CD4-positive, alpha-beta T cell treated with Interleukin-15 for 4 hours (primary cell): Measurements from ENCODE around the gene DYDC2.

ENCODE experiments used
- DNase-seq: peaks from one replicate; pipeline ENCODE4 v3.0.0-alpha.2; 2020; ENCODE audit warnings: low spot score

The DYDC2 gene

DNA sequence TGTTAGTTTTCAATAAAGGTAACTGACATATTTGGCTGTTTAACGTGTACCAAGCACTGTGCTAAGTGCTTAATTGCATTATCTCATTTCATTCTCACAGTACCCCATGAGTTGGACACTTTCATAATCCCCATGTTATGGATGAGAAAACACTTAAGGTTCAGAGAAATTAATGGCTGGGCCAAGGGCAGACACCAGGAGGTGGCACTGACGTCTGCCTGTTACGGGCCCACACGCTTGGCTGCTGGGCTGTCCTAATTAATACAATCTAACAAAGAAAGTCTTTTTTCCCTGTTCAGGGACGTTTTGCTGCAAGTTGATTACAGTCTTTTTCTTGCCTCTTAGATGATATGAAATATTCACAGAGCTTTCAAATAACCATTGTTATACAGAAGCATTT, 16.1 kb downstream of the DYDC2 start:
- no peak for DNase-seq

DNA sequence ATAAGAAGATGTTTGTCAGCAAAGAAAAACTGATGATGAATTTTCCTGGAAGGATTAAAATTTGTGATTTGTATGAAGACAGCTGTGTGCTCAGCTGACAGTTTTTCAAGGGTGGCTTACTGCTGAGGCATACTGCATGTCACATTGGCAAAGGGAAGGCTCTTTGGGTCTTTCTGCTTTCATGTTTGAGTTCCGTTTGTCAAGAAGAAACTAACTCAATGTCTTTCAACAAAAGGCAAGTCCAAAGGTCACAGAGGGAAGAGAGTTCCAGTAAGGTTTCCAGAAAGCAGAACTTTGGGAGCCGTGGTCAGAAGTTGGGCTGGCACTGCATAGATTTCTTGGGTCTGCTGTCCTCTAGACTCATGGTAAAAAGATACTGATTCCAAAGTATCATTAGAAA, 16.9 kb downstream of the DYDC2 start:
- DNase-seq: no peak

DNA sequence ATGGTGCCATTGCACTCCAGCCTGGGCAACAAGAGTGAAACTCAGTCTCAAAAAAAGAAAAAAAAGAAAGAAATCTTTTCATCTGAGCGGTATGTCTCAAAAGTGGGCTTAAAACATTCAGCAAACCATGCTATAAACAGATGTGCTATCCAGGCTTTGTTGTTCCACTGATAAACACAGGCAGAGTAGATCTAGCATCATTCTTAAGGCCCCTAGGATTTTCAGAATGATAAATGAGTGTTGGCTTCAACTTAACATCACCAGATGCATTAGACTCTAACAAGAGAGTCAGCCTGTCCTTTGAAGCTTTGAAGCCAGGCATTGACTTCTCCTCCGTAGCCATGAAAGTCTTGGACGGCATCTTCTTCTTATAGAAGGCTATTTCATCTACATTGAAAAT, 23.1 kb downstream of the DYDC2 start:
- no peak for DNase-seq

GRCh38 chr10:80380185-80380584, 23.6 kb downstream of the DYDC2 start:
- DNase-seq: no peak

DNA sequence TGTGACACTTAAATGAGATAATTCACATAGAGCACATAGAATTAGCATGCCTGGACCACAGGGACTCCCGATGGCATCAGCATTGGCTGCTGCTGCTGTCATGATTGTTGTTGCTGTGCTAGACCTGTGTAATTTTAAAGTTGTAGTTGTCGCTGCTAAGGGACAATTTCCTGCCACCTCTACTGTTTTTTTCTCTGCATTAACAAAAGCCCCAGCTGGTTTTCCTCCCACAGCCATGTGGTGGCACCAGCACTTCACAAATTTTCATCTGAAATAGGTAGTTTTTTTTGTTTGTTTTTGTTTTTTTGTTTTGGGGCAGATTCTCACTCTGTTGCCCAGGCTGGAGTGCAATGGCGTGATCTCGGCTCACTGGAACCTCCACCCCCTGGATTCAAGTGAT, 26.4 kb downstream of the DYDC2 start:
- DNase-seq: peak; percentile 44

DNA sequence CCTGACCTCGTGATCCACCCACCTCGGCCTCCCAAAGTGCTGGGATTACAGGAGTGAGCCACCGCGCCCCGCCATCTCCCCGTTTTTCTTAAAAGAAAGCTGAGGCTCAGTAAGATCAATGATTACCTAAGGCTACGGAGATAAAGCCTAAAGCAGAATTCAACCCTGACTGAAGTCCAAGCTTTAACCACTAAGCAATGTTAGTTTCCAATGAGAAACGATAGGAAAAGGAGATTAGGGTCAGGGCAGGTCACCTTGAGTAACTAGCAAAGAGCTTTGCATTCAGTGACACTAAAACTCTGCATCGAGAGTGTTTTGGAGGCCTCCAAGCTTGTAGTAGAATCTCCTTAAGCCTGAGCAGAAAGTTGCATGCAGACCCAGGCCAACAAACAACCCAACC, 34.2 kb downstream of the DYDC2 start:
- DNase-seq: no peak

- DNase-seq: no peak
Measured at GRCh38 chr10:80392250-80392649, 35.7 kb downstream of the DYDC2 start.

DNA sequence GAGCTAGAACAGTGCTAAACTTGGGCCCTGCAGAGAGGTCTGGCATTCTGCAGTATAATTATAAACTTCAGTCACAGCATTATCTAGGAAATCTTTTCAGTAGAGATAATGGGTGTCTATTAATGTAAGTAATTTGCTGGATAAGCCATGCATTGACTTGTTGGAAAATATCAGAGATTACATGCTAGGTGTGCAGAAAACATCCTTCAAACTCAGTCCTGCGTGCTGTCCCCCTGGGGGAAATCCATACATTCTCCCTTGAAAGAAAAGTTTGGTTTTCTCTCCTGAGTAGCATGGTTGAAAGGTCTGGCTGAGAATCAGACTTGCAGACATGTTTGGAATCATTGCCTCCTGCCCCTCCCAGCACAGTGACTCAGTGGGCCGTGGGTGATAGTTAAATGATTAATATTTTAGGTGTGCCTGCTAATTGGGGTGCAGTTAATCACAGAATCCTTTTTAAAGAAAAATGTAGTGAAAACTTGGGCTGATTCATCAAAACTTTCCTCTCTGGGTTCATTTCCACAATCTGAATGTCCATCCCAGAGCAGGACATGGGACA, 37.9 kb downstream of the DYDC2 start:
- DNase-seq: no peak

- DNase-seq: no peak
Measured at GRCh38 chr10:80397014-80397413, 40.4 kb downstream of the DYDC2 start.

- DNase-seq: no peak
Measured at GRCh38 chr10:80400136-80400804, 43.7 kb downstream of the DYDC2 start.

DNA sequence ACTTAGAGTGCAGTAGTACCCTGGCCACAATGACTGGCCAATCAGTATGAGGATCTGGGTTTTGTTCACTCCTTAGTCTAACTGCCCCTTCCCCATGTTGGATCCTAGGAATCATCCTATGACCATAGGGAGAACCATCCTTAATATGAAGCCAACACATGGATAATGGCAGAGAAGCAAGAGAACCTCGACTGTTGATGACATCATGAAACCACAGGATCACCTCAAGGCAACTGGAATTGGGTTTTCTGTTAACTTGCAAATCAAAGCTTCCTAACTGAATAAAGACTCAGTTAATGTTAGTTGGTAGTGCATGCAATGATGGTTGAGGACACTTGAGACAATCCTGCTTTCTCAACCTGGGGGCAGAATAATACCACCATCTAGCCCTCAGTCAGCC, 48.5 kb downstream of the DYDC2 start:
- no peak for DNase-seq

DNA sequence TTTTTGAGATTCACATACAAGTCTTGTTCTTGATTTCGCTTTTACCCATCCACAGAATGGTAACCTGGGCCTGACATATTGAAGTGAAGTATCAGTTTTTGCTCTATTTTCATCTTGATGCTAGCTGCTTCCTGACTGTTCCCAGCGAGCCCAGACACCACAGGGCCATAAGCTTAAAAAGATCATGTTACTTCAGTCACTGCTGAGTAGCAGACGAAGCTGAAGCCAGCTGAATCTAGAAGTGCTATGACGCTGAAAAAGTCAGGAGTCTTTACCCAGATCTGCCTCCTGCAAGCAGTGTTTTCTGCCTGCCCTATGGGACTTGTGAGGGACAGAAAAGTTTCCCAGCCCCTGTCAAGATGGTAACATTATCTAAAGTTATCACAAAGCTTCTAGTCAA, 49.0 kb downstream of the DYDC2 start:
- DNase-seq: no peak

DNA sequence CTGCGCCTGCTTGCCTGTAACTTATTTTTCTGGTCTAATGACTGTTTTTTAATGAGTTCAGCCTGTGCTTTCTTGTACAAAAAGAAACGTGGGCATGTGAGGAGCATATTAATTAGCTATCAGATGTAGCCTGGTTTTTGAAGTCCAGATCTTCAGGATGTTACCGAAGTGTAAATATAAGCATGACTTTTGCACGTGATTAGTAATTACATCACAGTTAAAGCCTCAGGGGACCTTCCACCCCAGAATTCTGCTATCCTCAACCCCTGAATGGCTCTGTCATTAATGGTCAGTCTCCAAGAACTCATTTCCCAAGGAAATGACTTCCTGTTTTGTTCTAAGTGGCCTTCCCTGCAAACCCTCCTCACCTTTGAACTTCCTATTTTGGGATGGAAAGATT, 49.6 kb downstream of the DYDC2 start:
- DNase-seq: no peak

DNA sequence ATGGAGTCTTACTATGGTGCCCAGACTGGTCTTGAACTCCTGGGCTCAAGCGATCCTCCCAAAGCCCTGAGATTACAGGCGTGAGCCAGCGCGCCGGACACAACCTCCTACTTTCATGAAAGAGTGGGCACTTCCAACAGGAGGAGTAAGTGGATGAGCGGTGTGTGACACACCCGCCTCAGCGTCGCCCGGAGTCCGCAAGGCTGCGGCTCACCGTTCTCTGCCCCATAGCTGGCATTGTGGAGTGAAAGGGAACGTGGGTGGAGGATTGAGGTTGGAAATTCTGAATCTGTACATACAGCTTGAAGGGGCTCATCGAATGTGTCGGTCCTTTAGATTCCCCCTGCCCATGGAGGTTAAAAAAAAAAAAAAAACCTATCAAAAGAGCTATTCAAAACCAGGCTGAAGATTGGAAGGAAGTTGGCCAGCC, 51.2 kb downstream of the DYDC2 start:
- DNase-seq: no peak

GRCh38 chr10:80408242-80409101, 51.9 kb downstream of the DYDC2 start, which contains the start of gene PRXL2A:
PRXL2A (plus strand) TSS chr10:80408551; CDS start chr10:80420468, 11,917 bp downstream.
- DNase-seq: peak; percentile 64

- DNase-seq: no peak
Measured at GRCh38 chr10:80409121-80409520, 52.5 kb downstream of the DYDC2 start.

- no peak for DNase-seq
Measured at GRCh38 chr10:80410122-80410521, 53.5 kb downstream of the DYDC2 start.

- no peak for DNase-seq
Measured at GRCh38 chr10:80410578-80411145, 54.1 kb downstream of the DYDC2 start.

GRCh38 chr10:80411267-80411668, 54.7 kb downstream of the DYDC2 start:
- no peak for DNase-seq

DNA sequence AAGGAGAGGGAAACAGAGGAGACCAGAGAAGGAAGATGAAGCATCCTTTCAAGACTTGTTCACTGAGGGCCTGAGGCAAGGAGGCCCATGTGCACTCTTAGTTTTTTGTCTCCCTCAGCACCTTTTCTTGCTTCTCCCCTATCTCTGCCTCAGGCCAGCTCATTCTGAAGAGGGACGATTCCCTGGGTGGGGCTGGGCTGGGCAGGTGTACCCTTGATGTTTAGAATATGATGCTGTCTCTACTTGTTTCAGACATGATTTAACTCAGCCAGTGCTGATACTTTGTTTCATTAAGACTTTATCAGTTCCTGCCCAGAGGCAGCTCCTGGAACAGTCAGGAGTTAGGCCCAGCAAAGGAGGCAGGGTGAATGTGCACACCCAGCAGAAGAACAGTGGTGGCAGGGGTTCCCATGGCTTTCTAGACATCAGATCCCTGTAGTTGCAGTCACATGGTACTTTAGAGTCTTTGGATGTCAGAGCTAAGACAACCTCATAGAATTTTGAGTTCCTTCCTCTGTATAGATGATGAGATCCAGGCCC, 55.2 kb downstream of the DYDC2 start:
- DNase-seq: no peak

GRCh38 chr10:80412486-80412885, 55.9 kb downstream of the DYDC2 start:
- no peak for DNase-seq

DNA sequence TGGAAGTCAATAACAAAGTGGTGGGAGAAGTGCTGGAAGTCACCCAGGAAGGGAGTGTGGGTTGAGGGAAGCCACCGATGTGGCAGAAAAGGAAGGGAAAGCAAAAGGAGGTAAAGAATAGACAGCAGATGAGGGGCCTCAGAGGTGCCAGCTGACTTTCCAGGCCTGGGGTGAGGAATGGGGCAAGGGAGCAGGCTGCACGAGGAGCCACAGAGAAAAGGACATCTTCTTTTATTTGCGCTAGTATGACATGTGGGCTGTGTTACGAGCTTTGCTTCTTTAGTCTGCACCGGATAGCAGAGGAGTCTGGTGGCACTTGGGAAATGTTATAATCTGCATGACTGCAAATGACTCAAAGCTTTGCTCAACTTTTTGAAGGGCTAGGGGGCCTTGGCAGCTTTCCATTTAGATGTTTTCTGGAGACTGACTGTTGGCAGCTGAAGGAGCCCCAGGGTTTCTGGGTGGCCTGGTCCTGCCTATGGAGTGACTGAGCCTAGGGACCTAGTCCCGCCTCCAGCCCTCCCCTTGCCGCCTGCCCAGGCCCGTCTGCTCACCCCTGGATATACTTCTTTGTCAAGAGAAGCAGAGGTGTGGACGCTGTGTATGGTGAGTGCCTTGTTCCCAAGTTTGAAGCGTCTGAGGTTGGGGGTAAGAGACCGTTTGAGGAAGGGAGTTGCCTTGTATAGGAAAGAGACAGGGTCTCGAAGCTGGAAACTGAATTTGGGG, 56.9 kb downstream of the DYDC2 start:
- DNase-seq: no peak
